HG03045 (cell line): ENCODE data around the gene TBC1D24.

Experiments
- ATAC-seq: cut with Tn5 transposase; IDR thresholded peaks from one replicate; pipeline ENCODE4 v1.9.1; 2021; ENCODE audit warnings: mild to moderate bottlenecking, moderate library complexity; ENCODE audit not compliant: unreplicated experiment

The TBC1D24 gene

GRCh38 chr16:2449118-2449517 lies 25.8 kb upstream of the TBC1D24 start:
- no peak for ATAC-seq

- ATAC-seq, result no peak
Observed at GRCh38 chr16:2450535-2450934, 24.4 kb upstream of the TBC1D24 start.

- no peak for ATAC-seq
Observed at GRCh38 chr16:2450975-2451381, 23.9 kb upstream of the TBC1D24 start.

- no peak for ATAC-seq
Observed at GRCh38 chr16:2451851-2452320, 23.0 kb upstream of the TBC1D24 start.

GRCh38 chr16:2452650-2453049 lies 22.3 kb upstream of the TBC1D24 start:
- ATAC-seq, result no peak

- no peak for ATAC-seq
Observed at GRCh38 chr16:2455081-2455845, 19.7 kb upstream of the TBC1D24 start.

- no peak for ATAC-seq
Observed at GRCh38 chr16:2456551-2457153, 18.3 kb upstream of the TBC1D24 start.

GRCh38 chr16:2457267-2457666 lies 17.7 kb upstream of the TBC1D24 start:
- no peak for ATAC-seq

- ATAC-seq, result no peak
Observed at GRCh38 chr16:2457946-2458345, 17.0 kb upstream of the TBC1D24 start.

- no peak for ATAC-seq
Observed at GRCh38 chr16:2458887-2459646, 15.9 kb upstream of the TBC1D24 start.

GRCh38 chr16:2459647-2460390 lies 15.1 kb upstream of the TBC1D24 start, which contains the start of gene TEDC2:
TSS of gene TEDC2 (plus strand) at chr16:2460109. CDS start at chr16:2460145, 36 bp downstream.
- peak; percentile 87 for ATAC-seq

GRCh38 chr16:2460391-2460713 lies 14.6 kb upstream of the TBC1D24 start:
- ATAC-seq, result no peak

- no peak for ATAC-seq
Observed at GRCh38 chr16:2460916-2461315, 14.0 kb upstream of the TBC1D24 start.

GRCh38 chr16:2462031-2462866 lies 12.7 kb upstream of the TBC1D24 start:
- no peak for ATAC-seq

GRCh38 chr16:2464333-2464732 lies 10.6 kb upstream of the TBC1D24 start:
- no peak for ATAC-seq

- no peak for ATAC-seq
Observed at GRCh38 chr16:2465653-2466415, 9.1 kb upstream of the TBC1D24 start.

GRCh38 chr16:2466667-2467527 lies 8.0 kb upstream of the TBC1D24 start:
- no peak for ATAC-seq

- ATAC-seq, result no peak
Observed at GRCh38 chr16:2467528-2468232, 7.2 kb upstream of the TBC1D24 start.
